Measurements from ENCODE around the gene C20orf204.
A peak's percentile ranks its signal among the peaks of the same experiment; 100 is the strongest.

Gene C20orf204

GRCh38 chr20:64035933-64036345, at the start of gene C20orf204:
Gene C20orf204, plus strand, starts transcription at chr20:64036182. Its CDS starts 142 bp downstream, at chr20:64036324.
- TF ChIP-seq, protein P1, sequence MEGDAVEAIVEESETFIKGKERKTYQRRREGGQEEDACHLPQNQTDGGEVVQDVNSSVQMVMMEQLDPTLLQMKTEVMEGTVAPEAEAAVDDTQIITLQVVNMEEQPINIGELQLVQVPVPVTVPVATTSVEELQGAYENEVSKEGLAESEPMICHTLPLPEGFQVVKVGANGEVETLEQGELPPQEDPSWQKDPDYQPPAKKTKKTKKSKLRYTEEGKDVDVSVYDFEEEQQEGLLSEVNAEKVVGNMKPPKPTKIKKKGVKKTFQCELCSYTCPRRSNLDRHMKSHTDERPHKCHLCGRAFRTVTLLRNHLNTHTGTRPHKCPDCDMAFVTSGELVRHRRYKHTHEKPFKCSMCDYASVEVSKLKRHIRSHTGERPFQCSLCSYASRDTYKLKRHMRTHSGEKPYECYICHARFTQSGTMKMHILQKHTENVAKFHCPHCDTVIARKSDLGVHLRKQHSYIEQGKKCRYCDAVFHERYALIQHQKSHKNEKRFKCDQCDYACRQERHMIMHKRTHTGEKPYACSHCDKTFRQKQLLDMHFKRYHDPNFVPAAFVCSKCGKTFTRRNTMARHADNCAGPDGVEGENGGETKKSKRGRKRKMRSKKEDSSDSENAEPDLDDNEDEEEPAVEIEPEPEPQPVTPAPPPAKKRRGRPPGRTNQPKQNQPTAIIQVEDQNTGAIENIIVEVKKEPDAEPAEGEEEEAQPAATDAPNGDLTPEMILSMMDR (conservative IDR thresholded peaks at IDR 0.05) = no peak
- no peak for TF ChIP-seq ZFX (IDR thresholded peaks at IDR 0.05)
- no peak within 1 kb of the TSS for H3K27ac ChIP-seq

DNA sequence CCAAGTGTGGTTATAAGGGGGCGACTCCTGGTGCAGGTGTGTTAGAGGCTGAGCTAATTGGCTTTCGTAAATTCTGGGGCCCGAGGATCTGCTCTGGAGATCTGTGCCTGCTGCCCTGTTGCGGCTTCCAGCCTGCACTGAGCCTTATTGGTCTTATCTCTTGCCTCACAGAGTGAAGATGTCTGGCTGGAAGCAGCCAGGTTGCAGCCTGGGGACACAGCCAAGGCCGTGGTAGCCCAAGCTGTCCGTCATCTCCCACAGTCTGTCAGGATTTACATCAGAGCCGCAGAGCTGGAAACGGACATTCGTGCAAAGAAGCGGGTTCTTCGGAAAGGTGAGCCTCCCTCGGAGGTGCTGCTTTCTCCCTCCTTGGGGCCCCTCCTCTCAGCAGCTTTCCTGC, 35.1 kb upstream of the C20orf204 start:
- TF ChIP-seq, protein P1 (conservative IDR thresholded peaks at IDR 0.05) = no peak
- TF ChIP-seq ZFX (IDR thresholded peaks at IDR 0.05) = no peak
- peak overlapping the region; percentile 22 for H3K27ac ChIP-seq

DNA sequence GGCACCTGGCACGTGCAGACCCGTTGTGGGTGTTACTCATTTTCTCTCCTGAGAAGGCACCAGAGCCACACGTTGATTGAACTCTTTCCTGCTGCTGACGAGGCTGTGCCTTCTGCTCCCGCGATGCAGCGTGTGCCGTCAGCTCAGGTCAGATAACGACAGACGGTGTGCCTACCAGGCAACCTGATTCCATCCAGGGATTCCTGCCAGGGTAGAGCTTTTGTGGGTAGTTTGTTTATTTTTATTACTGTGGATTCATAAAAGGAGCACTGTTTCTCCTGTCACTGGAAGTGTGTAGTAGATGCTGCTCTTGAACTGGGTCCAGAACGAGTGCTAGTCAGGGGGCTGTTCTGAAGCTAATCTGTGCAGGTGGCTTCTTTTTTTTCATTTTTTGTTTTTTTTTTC, 34.4 kb upstream of the C20orf204 start:
- H3K27ac ChIP-seq = peak overlapping the region; percentile 22
- TF ChIP-seq ZFX (IDR thresholded peaks at IDR 0.05) = no peak
- TF ChIP-seq, protein P1 (conservative IDR thresholded peaks at IDR 0.05) = no peak

GRCh38 chr20:64003960-64004725, 31.8 kb upstream of the C20orf204 start:
- no peak overlapping the region for H3K27ac ChIP-seq
- no peak for TF ChIP-seq ZFX (IDR thresholded peaks at IDR 0.05)
- TF ChIP-seq, protein P1 (conservative IDR thresholded peaks at IDR 0.05) = no peak

DNA sequence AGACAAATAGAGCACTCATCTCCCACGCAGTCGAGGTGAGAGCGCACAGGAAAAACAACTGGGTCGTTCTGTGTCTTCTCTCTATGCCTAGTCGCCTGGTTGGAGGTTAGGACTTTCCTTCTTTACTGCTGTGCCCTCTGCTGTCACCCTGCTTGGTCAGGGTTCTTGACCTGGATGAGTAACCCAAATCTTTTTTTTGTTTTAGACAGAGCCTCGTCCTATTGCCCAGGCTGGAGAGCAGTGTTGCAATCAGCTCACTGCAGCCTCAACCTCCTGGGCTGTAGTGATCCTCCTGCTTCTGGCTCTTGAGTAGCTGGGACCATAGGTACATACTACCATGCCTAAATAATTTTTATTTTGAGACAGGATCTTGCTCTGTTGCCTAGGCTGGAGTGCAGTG, 30.6 kb upstream of the C20orf204 start:
- H3K27ac ChIP-seq = no peak overlapping the region
- TF ChIP-seq ZFX (IDR thresholded peaks at IDR 0.05) = no peak
- TF ChIP-seq, protein P1 (conservative IDR thresholded peaks at IDR 0.05) = no peak

DNA sequence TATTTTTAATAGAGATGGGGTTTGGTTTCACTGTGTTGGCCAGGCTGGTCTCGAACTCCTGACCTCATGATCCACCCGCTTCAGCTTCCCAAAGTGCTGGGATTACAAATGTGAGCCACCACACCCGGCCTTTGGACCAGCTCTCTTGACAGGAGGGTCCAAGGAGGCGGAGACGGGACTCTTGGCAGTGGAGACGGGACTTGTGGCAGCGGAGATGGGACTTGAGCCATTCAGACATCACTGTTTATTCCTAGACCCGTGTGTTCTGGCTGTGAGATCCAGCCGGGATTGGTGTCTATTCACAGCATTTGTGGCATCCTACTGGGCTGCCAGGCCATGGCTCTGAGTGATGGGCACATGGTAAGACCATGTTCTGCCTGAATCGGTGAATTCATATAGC, 29.5 kb upstream of the C20orf204 start:
- H3K27ac ChIP-seq = no peak overlapping the region
- no peak for TF ChIP-seq ZFX (IDR thresholded peaks at IDR 0.05)
- TF ChIP-seq, protein P1 (conservative IDR thresholded peaks at IDR 0.05) = no peak

GRCh38 chr20:64006902-64007301, 29.1 kb upstream of the C20orf204 start:
- H3K27ac ChIP-seq = no peak overlapping the region
- TF ChIP-seq, protein P1 (conservative IDR thresholded peaks at IDR 0.05) = no peak
- TF ChIP-seq ZFX (IDR thresholded peaks at IDR 0.05) = no peak

All from C4-2B (cell line).